ENCODE results near the gene FOCAD. TPM values are rescaled to one million over a fixed set of nuclear protein-coding genes. Genes with fewer than 3 reads are reported as not detected.

FOCAD gene
- total RNA-seq, 2 donors from 2014 or later, result 51.6 to 56.8 TPM

DNA sequence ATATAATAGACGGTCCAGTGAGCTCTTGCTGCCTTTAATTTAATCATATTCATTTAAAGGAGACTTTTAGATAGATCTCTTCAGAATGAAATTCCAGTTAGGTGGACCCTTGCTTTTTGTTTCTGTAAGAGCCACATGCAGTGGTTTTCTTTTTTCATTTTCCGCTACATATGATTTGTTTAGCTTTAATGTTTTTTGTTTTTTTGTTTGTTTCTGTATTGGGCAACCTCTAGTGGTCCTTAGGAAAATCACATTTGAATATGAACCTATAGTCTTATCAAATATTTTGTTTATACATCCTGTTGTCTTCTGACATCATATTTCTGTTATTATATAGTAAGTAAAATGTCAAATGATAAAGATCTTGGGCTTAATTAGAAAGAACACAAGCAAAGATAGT is 196.6 kb downstream of the FOCAD start:
- Mint-ChIP-seq H3K9me3 (no peaks in the 10 kb centered on the region), H3K4me1 (peaks cover 2% of the 10 kb centered on the region), H3K27ac (no peak overlapping the region), H3K4me3 (no peak overlapping the region), H3K27me3 (ENCODE audit: insufficient read depth) (no peaks in the 10 kb centered on the region), H3K36me3 (ENCODE audit: low read depth) (peaks cover 19% of the 10 kb centered on the region)
- peaks cover 3% of the 10 kb centered on the region for H3K4me1 ChIP-seq (ENCODE audit: control insufficient read depth, insufficient read depth, low read length)
- TF ChIP-seq, protein P1, sequence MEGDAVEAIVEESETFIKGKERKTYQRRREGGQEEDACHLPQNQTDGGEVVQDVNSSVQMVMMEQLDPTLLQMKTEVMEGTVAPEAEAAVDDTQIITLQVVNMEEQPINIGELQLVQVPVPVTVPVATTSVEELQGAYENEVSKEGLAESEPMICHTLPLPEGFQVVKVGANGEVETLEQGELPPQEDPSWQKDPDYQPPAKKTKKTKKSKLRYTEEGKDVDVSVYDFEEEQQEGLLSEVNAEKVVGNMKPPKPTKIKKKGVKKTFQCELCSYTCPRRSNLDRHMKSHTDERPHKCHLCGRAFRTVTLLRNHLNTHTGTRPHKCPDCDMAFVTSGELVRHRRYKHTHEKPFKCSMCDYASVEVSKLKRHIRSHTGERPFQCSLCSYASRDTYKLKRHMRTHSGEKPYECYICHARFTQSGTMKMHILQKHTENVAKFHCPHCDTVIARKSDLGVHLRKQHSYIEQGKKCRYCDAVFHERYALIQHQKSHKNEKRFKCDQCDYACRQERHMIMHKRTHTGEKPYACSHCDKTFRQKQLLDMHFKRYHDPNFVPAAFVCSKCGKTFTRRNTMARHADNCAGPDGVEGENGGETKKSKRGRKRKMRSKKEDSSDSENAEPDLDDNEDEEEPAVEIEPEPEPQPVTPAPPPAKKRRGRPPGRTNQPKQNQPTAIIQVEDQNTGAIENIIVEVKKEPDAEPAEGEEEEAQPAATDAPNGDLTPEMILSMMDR (conservative IDR thresholded peaks at IDR 0.05), result no peak
- peaks cover 17% of the 10 kb centered on the region for H3K36me3 ChIP-seq (ENCODE audit: control insufficient read depth, insufficient read depth, low read length)
- no peaks in the 10 kb centered on the region for H3K9me3 ChIP-seq (ENCODE audit: control insufficient read depth, low read length)
- DNase-seq, result no peak
- H3K27me3 ChIP-seq (ENCODE audit: control insufficient read depth, insufficient read depth, low read length, poor library complexity, severe bottlenecking), result no peaks in the 10 kb centered on the region
- H3K4me3 ChIP-seq (ENCODE audit: low read length), result no peak overlapping the region
- no peak overlapping the region for H3K27ac ChIP-seq (ENCODE audit: low read depth, low read length)
- H3K9ac ChIP-seq (ENCODE audit: extremely low read depth, low read length, poor library complexity, severe bottlenecking), result no peak overlapping the region
- 100% methylated on average over 1 of the region's 2 CpGs; no CpG with 5 or more reads in 1 of the 2 experiments for WGBS, 2 experiments (ENCODE audit: insufficient coverage in 1 of 2, insufficient read length in 1 of 2)

GRCh38 chr9:20884985-20885593 is 201.0 kb downstream of the FOCAD start:
- no peaks in the 10 kb centered on the region for H3K27me3 Mint-ChIP-seq (ENCODE audit: insufficient read depth)
- 0 to 72% methylated on average over 1 to 4 of the region's 5 CpGs for WGBS, 2 experiments (ENCODE audit: insufficient coverage in 1 of 2, insufficient read length in 1 of 2)
- H3K36me3 ChIP-seq (ENCODE audit: control insufficient read depth, insufficient read depth, low read length), result peaks cover 22% of the 10 kb centered on the region

DNA sequence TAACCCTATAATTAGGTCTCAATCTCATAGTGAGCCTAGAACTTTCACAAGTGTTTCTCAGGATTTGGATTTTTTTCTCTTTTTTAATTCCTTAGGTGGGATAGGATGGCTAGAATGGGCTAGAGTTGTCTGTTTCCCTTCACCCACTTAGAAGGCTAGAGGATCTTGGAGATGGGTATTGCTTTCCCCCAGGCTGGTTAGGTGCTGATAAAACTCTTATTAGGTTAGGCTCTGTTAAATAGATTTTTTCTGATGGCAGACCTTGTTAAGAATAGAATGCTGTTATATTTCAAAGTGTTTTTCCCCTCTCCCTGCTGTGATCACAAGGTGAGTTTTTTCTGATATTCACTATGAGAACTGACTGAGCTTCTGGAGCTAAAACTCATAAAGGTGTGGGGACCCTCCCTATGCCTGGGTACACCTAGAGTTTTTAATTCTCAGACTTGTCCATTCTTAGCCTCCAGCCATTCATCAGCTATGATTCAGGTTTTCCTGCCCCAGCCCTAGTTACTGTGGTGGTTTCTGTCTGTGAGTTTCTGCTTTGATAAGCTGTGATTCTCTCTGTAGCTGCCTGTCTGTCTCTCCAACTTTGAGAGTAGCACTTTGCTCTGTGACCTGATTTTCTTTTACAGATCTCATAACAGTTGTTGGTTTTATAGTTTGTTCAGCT is 215.0 kb downstream of the FOCAD start:
- Histone ChIP-seq H3K9me3 (ENCODE audit: control insufficient read depth, low read length) (no peaks in the 10 kb centered on the region), H3K4me3 (ENCODE audit: low read length) (peak overlapping the region; percentile 56), H3K27me3 (ENCODE audit: control insufficient read depth, insufficient read depth, low read length, poor library complexity, severe bottlenecking) (no peaks in the 10 kb centered on the region), H3K27ac (ENCODE audit: low read depth, low read length) (no peak overlapping the region), H3K9ac (ENCODE audit: extremely low read depth, low read length, poor library complexity, severe bottlenecking) (no peak overlapping the region), H3K4me1 (ENCODE audit: control insufficient read depth, insufficient read depth, low read length) (peaks cover 13% of the 10 kb centered on the region), H3K36me3 (ENCODE audit: control insufficient read depth, insufficient read depth, low read length) (no peaks in the 10 kb centered on the region)
- Mint-ChIP-seq H3K36me3 (ENCODE audit: low read depth) (no peaks in the 10 kb centered on the region), H3K27me3 (ENCODE audit: insufficient read depth) (no peaks in the 10 kb centered on the region), H3K9me3 (no peaks in the 10 kb centered on the region), H3K4me3 (no peak overlapping the region), H3K4me1 (peaks cover 10% of the 10 kb centered on the region), H3K27ac (no peak overlapping the region)
- no peak for DNase-seq
- TF ChIP-seq, protein P1 (conservative IDR thresholded peaks at IDR 0.05), result no peak

More at GRCh38 chr9:20884985-20885593, 201.0 kb downstream of the FOCAD start:
- no peak overlapping the region for H3K4me3 Mint-ChIP-seq
- no peaks in the 10 kb centered on the region for H3K27me3 ChIP-seq (ENCODE audit: control insufficient read depth, insufficient read depth, low read length, poor library complexity, severe bottlenecking)
- peak; percentile 80 for DNase-seq
- H3K4me1 Mint-ChIP-seq, result no peaks in the 10 kb centered on the region
- no peak overlapping the region for H3K9ac ChIP-seq (ENCODE audit: extremely low read depth, low read length, poor library complexity, severe bottlenecking)
- H3K4me3 ChIP-seq (ENCODE audit: low read length), result no peak overlapping the region
- H3K9me3 Mint-ChIP-seq, result no peaks in the 10 kb centered on the region
- H3K4me1 ChIP-seq (ENCODE audit: control insufficient read depth, insufficient read depth, low read length), result no peaks in the 10 kb centered on the region
- H3K27ac ChIP-seq (ENCODE audit: low read depth, low read length), result no peak overlapping the region
- peaks cover 28% of the 10 kb centered on the region for H3K36me3 Mint-ChIP-seq (ENCODE audit: low read depth)
- TF ChIP-seq, protein P1 (conservative IDR thresholded peaks at IDR 0.05), result peak; percentile 95
- no peaks in the 10 kb centered on the region for H3K9me3 ChIP-seq (ENCODE audit: control insufficient read depth, low read length)
- no peak overlapping the region for H3K27ac Mint-ChIP-seq
